HepG2 (cell line): ENCODE results near the gene IL32. TPM values are rescaled to one million over a fixed set of nuclear protein-coding genes. Genes with fewer than 3 reads are reported as not detected.
A peak's percentile ranks its signal among the peaks of the same experiment; 100 is the strongest.

Source experiments
- ARID2 ChIP-seq: sonication (generic); formaldehyde crosslinking; IDR thresholded peaks from 2 replicates; pipeline ENCODE4 v1.8.1; 2022; ENCODE audit warnings: mild to moderate bottlenecking, missing genetic modification reagents, borderline replicate concordance
- ATF3 ChIP-seq: sonication (generic); formaldehyde crosslinking; IDR thresholded peaks from 2 replicates; pipeline ENCODE4 v1.4.0; 2020; ENCODE audit warnings: missing genetic modification reagents
- ATF4 ChIP-seq, 2 experiments: fragments of 450-650 bp in 1 of 2; sonication (generic) in 1 of 2; formaldehyde crosslinking; IDR thresholded peaks; 2 replicates each; pipeline versions ENCODE4 v1.5.0 to v1.8.0; 2020 to 2022; ENCODE audit warnings: mild to moderate bottlenecking in 1 of 2, missing genetic modification reagents in 1 of 2
- ATF7 ChIP-seq, 2 experiments: fragments of 450-650 bp in 1 of 2; sonication (generic) in 1 of 2; formaldehyde crosslinking in 1 of 2; IDR thresholded peaks; 2 replicates each; pipeline versions ENCODE4 v1.4.0 to v1.6.1; 2016 to 2020; ENCODE audit warnings: antibody characterized with exemption in 1 of 2, mild to moderate bottlenecking in 1 of 2, missing genetic modification reagents in 1 of 2
- DR1 ChIP-seq: sonication (generic); formaldehyde crosslinking; IDR thresholded peaks from 2 replicates; pipeline ENCODE4 v1.8.0; 2021; ENCODE audit warnings: mild to moderate bottlenecking, missing genetic modification reagents, inconsistent platforms
- HIC2 ChIP-seq: sonication (generic); formaldehyde crosslinking; IDR thresholded peaks from 2 replicates; pipeline ENCODE4 v1.9.0; 2022; ENCODE audit warnings: low read depth, missing genetic modification reagents
- KDM1A ChIP-seq: IDR thresholded peaks from 2 replicates; pipeline ENCODE4 v1.6.1; 2016; ENCODE audit warnings: missing compliant biosample characterization
- LBX2 ChIP-seq: sonication (generic); formaldehyde crosslinking; IDR thresholded peaks from 2 replicates; pipeline ENCODE4 v1.5.0; 2020; ENCODE audit warnings: missing genetic modification reagents, mild to moderate bottlenecking, borderline replicate concordance
- MTF1 ChIP-seq: sonication (generic); formaldehyde crosslinking; IDR thresholded peaks from 2 replicates; pipeline ENCODE4 v1.5.0; 2020; ENCODE audit warnings: missing genetic modification reagents
- RAD51 ChIP-seq: fragments of 450-650 bp; IDR thresholded peaks from 2 replicates; pipeline ENCODE4 v1.6.1; 2016; ENCODE audit warnings: borderline replicate concordance
- RFXAP ChIP-seq: sonication (generic); formaldehyde crosslinking; IDR thresholded peaks from 2 replicates; pipeline ENCODE4 v1.4.0; 2020; ENCODE audit warnings: missing genetic modification reagents, borderline replicate concordance
- SP5 ChIP-seq: IDR thresholded peaks from 2 replicates; pipeline ENCODE4 v1.6.1; 2016; ENCODE audit warnings: low read depth, borderline replicate concordance
- TCF7L2 ChIP-seq: IDR thresholded peaks from 2 replicates; pipeline ENCODE4 v1.6.1; 2011; ENCODE audit warnings: mild to moderate bottlenecking, low read depth, low read length, moderate library complexity
- ZBTB26 ChIP-seq: IDR thresholded peaks from 2 replicates; pipeline ENCODE4 v1.6.1; 2016; ENCODE audit warnings: missing compliant biosample characterization, missing genetic modification reagents, borderline replicate concordance
- ZBTB7B ChIP-seq: sonication (generic); formaldehyde crosslinking; IDR thresholded peaks from 2 replicates; pipeline ENCODE4 v1.4.0; 2020; ENCODE audit warnings: missing genetic modification reagents
- ZNF10 ChIP-seq: sonication (generic); formaldehyde crosslinking; IDR thresholded peaks from 2 replicates; pipeline ENCODE4 v1.4.0; 2020; ENCODE audit warnings: mild to moderate bottlenecking, low read depth, missing genetic modification reagents, borderline replicate concordance
- ZNF17 ChIP-seq: sonication (generic); formaldehyde crosslinking; IDR thresholded peaks from 2 replicates; pipeline ENCODE4 v1.5.0; 2020; ENCODE audit warnings: mild to moderate bottlenecking, missing genetic modification reagents
- ZNF512 ChIP-seq: sonication (generic); formaldehyde crosslinking; IDR thresholded peaks from 2 replicates; pipeline ENCODE4 v1.4.0; 2020; ENCODE audit warnings: mild to moderate bottlenecking, missing genetic modification reagents
- ZNF547 ChIP-seq: sonication (generic); formaldehyde crosslinking; IDR thresholded peaks from 2 replicates; pipeline ENCODE4 v1.5.1; 2020; ENCODE audit warnings: mild to moderate bottlenecking, missing genetic modification reagents
- polyA plus RNA-seq, 8 experiments: library from polyadenylated mRNA; depleted of rRNA in 3 of 8; stranded (reverse) in 7 of 8; unstranded in 1 of 8; fragments of >200 nt; fragmentation: Illumina TruSeq in 4 of 8; extraction: Trizol in 4 of 8; gene quantifications; 2 replicates each; pipeline versions ENCODE4 v1.2.1 to v1.2.3, GENCODE V29; 2011 to 2016; ENCODE audit warnings: low read depth in 4 of 8, missing spikeins in 1 of 8, mixed read lengths in 1 of 8; ENCODE audit not compliant: insufficient read depth in 1 of 8
- total RNA-seq, 5 experiments: library from RNA; depleted of rRNA; stranded (reverse); fragments of >200 nt; fragmentation: Illumina TruSeq; extraction: Trizol; gene quantifications; 2 replicates each; pipeline ENCODE4 v1.2.3, GENCODE V29; 2016; ENCODE audit warnings: low read depth in 1 of 5
- TF ChIP-seq, protein P1 (sequence below): sonication (generic); formaldehyde crosslinking; IDR thresholded peaks from 2 replicates; pipeline ENCODE4 v1.9.0; 2021; ENCODE audit warnings: missing genetic modification reagents, mild to moderate bottlenecking, borderline replicate concordance
- TF ChIP-seq, protein P2 (sequence below): sonication (generic); formaldehyde crosslinking; IDR thresholded peaks from 2 replicates; pipeline ENCODE4 v1.8.1; 2023; ENCODE audit warnings: missing genetic modification reagents, mild to moderate bottlenecking, borderline replicate concordance

The IL32 gene
- total and polyA plus RNA-seq, 2 of the 13 experiments (the other 11 are each of a cell fraction or from before 2014, with no cell fraction given) = 115 to 165 TPM

DNA sequence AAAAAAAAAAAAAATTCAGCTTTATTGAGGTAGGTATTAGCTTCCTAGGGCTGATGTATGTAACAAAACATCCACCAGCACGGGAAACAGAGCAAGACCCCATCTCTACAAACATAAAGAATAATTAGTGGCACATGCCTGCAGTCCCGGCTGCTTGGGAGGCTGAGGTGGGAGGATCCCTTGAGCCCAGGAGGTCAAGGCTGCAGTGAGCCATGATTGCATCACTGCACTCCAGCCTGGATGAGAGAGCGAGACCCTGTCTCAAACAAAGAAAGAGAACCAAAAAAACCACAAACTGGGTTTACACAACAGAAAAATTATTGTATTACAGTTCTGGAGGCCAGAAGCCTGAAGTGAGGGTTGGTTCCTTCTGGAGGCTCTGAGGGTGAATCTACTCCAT, 23.1 kb upstream of the IL32 start (continued):
- TF ChIP-seq ZNF512 (CRISPR knock-in tag) = no peak
- TF ChIP-seq RAD51 = no peak
- peak in 1 of 2 experiments; percentile 69; a peak in 2 of 4 replicates for TF ChIP-seq ATF4 (CRISPR knock-in tag; IDR thresholded peaks at IDR 0.05)
- no peak for TF ChIP-seq DR1 (CRISPR knock-in tag)
- no peak for TF ChIP-seq HIC2
- no peak for TF ChIP-seq TCF7L2
- peak; percentile 69; the same call in 1 of the 2 replicates for TF ChIP-seq ATF3 (CRISPR knock-in tag)
- 0 out of 2 replicates have a peak, but pooled peaks have one; percentile 12 for TF ChIP-seq SP5 (CRISPR knock-in tag)
- no peak for TF ChIP-seq RFXAP (CRISPR knock-in tag)
- no peak for TF ChIP-seq ZNF10 (CRISPR knock-in tag)
- TF ChIP-seq ZBTB7B (CRISPR knock-in tag) = no peak
- no peak for TF ChIP-seq ZNF17
- TF ChIP-seq ATF7 (IDR thresholded peaks at IDR 0.05) = no peak
- TF ChIP-seq ATF7 (CRISPR knock-in tag; IDR thresholded peaks at IDR 0.05) = no peak
- TF ChIP-seq, protein P1, sequence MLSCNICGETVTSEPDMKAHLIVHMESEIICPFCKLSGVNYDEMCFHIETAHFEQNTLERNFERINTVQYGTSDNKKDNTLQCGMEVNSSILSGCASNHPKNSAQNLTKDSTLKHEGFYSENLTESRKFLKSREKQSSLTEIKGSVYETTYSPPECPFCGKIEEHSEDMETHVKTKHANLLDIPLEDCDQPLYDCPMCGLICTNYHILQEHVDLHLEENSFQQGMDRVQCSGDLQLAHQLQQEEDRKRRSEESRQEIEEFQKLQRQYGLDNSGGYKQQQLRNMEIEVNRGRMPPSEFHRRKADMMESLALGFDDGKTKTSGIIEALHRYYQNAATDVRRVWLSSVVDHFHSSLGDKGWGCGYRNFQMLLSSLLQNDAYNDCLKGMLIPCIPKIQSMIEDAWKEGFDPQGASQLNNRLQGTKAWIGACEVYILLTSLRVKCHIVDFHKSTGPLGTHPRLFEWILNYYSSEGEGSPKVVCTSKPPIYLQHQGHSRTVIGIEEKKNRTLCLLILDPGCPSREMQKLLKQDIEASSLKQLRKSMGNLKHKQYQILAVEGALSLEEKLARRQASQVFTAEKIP (CRISPR knock-in tag) = no peak
- no peak for TF ChIP-seq ZBTB26 (CRISPR knock-in tag)
- 0 out of 2 replicates have a peak, but pooled peaks have one; percentile 41 for TF ChIP-seq KDM1A (CRISPR knock-in tag)
- TF ChIP-seq LBX2 = no peak
- TF ChIP-seq, protein P2, sequence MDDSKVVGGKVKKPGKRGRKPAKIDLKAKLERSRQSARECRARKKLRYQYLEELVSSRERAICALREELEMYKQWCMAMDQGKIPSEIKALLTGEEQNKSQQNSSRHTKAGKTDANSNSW (CRISPR knock-in tag) = no peak
- TF ChIP-seq ARID2 (CRISPR knock-in tag) = no peak
- no peak for TF ChIP-seq MTF1 (CRISPR knock-in tag)
- no peak for TF ChIP-seq ZNF547 (CRISPR knock-in tag)
